Transverse colon (tissue), 4 donors: ENCODE results near the gene USP37. TPM values are rescaled to one million over a fixed set of nuclear protein-coding genes. Genes with fewer than 3 reads are reported as not detected.

ENCODE experiments used
- DNase-seq: peaks from one replicate; pipeline ENCODE4 v3.0.0-alpha.2; 2019
- H3K27ac ChIP-seq, 4 donors: fragments of 200-600 bp; sonication (generic); 2 replicates each; pipeline ENCODE4 v1.5.1; 2016 to 2018; ENCODE audit warnings: inconsistent platforms in 4 of 4
- H3K27me3 ChIP-seq: fragments of 200-600 bp; sonication (generic); 2 replicates; pipeline ENCODE4 v1.5.1; 2017; ENCODE audit warnings: inconsistent platforms
- H3K36me3 ChIP-seq, 4 donors: fragments of 200-600 bp; sonication (generic); 2 replicates each; pipeline ENCODE4 v1.5.1; 2017 to 2019; ENCODE audit warnings: inconsistent platforms in 4 of 4
- H3K4me1 ChIP-seq, 4 donors: fragments of 200-600 bp; sonication (generic); 2 replicates each; pipeline ENCODE4 v1.5.1; 2017 to 2020; ENCODE audit warnings: inconsistent platforms in 4 of 4
- H3K4me3 ChIP-seq, 4 donors: fragments of 200-600 bp; sonication (generic); 1 replicate in 1 of 4; 2 replicates in 3 of 4; pipeline versions ENCODE4 v1.5.1 to v1.6.1; 2017 to 2019; ENCODE audit warnings: inconsistent platforms in 4 of 4
- H3K9me3 ChIP-seq, 2 donors: fragments of 200-600 bp; sonication (generic); 2 replicates each; pipeline ENCODE4 v1.5.1; 2017 to 2019; ENCODE audit warnings: inconsistent platforms in 2 of 2
- EP300 ChIP-seq: sonication (generic); formaldehyde crosslinking; IDR thresholded peaks from one replicate; pipeline ENCODE4 v1.6.1; 2017; ENCODE audit warnings: antibody characterized with exemption, low read depth
- POLR2A ChIP-seq: fragments of 450-650 bp; IDR thresholded peaks from one replicate; pipeline ENCODE4 v1.6.1; 2016; ENCODE audit warnings: antibody characterized with exemption, mild to moderate bottlenecking, moderate library complexity
- POLR2AphosphoS5 ChIP-seq, 3 donors: sonication (generic); formaldehyde crosslinking; IDR thresholded peaks; one replicate each; pipeline ENCODE4 v1.6.1; 2016; ENCODE audit warnings: antibody characterized with exemption in 3 of 3
- WGBS, 2 donors: methylation state at CpG; one replicate each; pipeline ENCODE4 v1.1.5; 2018; ENCODE audit warnings: low coverage in 1 of 2; 5-methylcytosine and 5-hydroxymethylcytosine counted together
- in situ Hi-C, 4 donors: fragments of 200-750 bp; cut with MboI; loops; one replicate each; pipeline versions ENCODE4 v1.15.0 to v1.15.1; 2017; ENCODE audit warnings: low sequenced_read_pairs in 3 of 4, low pct_ligation_motif_present in 1 of 4, low pct_unique_long_range_greater_than_20kb in 1 of 4
- intact Hi-C: fragments of 100-400 bp; cut with DNase I; formaldehyde crosslinking; loops from one replicate; pipeline ENCODE4 v1.15.1; 2023; ENCODE audit warnings: low total_unique reads
- total RNA-seq, 4 donors: library from RNA; depleted of rRNA; stranded (reverse); fragments of >200 nt; gene quantifications; one replicate each; pipeline ENCODE4 v1.1.0, GENCODE V29; 2016
- TF ChIP-seq, protein P1 (sequence below), 5 experiments: fragments of 200-600 bp in 3 of 5; fragments of 450-650 bp in 2 of 5; sonication (generic) in 3 of 5; IDR thresholded peaks; 1 replicate in 2 of 5; 2 replicates in 3 of 5; pipeline ENCODE4 v1.5.1; 2016 to 2017; ENCODE audit warnings: antibody characterized with exemption in 5 of 5, inconsistent platforms in 3 of 5, mild to moderate bottlenecking in 2 of 5, moderate library complexity in 1 of 5

USP37 gene
- total RNA-seq, 4 donors from 2014 or later = 1.4 to 15.7 (median 8.1) TPM

DNA sequence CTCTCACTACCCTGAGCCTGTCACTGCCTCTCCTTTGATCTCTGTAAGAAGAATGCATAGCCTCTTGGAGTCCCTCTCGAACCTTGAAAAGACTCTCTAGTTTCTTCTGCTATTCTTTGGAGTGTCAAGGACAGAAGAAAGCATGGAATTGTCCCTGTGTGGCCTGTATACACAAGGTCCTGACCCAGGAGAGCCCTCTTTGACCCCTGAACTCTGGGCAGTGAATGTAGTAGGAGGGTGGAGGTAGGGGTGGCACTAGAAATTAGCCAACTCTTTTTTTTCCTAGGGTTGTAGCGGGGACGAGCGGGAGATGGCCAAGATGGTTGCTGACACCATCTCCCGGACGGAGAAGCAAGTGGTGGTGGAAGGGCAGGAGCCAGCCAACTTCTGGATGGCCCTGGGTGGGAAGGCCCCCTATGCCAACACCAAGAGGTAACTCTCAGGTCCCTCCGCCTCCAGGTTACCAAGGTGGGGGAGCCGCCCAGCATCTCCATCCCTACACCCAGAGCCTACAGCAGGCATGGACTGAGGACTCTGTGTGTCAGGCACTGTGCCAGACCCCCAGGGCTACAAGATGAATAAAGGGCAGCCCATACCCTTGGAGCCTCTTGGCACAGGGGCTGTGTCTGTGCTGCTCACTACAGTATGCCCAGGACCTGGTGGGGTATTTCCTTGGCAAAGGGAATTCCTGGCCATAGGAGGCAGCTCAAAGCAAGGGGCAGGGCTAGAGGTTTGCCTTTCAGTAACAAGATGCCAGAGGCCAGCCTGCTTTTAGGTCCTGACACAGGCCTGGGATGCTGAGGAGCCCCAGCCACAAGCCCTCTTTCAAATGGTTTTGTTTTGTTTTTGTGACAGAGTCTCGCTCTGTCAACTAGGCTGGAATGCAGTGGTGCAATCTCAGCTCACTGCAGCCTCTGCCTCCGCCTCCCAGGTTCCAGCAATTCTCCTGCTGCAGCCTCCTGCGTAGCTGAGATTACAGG is 132.9 kb downstream of the USP37 start:
- TF ChIP-seq POLR2AphosphoS5 (IDR thresholded peaks at IDR 0.05) (no peak), POLR2A (no peak), EP300 (no peak)
- TF ChIP-seq, protein P1, sequence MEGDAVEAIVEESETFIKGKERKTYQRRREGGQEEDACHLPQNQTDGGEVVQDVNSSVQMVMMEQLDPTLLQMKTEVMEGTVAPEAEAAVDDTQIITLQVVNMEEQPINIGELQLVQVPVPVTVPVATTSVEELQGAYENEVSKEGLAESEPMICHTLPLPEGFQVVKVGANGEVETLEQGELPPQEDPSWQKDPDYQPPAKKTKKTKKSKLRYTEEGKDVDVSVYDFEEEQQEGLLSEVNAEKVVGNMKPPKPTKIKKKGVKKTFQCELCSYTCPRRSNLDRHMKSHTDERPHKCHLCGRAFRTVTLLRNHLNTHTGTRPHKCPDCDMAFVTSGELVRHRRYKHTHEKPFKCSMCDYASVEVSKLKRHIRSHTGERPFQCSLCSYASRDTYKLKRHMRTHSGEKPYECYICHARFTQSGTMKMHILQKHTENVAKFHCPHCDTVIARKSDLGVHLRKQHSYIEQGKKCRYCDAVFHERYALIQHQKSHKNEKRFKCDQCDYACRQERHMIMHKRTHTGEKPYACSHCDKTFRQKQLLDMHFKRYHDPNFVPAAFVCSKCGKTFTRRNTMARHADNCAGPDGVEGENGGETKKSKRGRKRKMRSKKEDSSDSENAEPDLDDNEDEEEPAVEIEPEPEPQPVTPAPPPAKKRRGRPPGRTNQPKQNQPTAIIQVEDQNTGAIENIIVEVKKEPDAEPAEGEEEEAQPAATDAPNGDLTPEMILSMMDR (IDR thresholded peaks at IDR 0.05) = no peak
- H3K27me3 ChIP-seq = no peaks in the 10 kb centered on the region
- H3K4me3 ChIP-seq = no peak overlapping the region
- peaks cover 0 to 5% (median 0%) of the 10 kb centered on the region in 4 donors for H3K4me1 ChIP-seq
- no peak overlapping the region for H3K27ac ChIP-seq
- peaks cover 0 to 5% (median 0%) of the 10 kb centered on the region in 4 donors for H3K36me3 ChIP-seq
- WGBS, 2 donors = 86% methylated on average over 11 of the region's 11 CpGs; no CpG with 5 or more reads in 1 of the 2 donors
- intact Hi-C loops = no loop called here
- H3K9me3 ChIP-seq = no peaks in the 10 kb centered on the region
- DNase-seq = peak; percentile 2
- in situ Hi-C loops = no loop called here

DNA sequence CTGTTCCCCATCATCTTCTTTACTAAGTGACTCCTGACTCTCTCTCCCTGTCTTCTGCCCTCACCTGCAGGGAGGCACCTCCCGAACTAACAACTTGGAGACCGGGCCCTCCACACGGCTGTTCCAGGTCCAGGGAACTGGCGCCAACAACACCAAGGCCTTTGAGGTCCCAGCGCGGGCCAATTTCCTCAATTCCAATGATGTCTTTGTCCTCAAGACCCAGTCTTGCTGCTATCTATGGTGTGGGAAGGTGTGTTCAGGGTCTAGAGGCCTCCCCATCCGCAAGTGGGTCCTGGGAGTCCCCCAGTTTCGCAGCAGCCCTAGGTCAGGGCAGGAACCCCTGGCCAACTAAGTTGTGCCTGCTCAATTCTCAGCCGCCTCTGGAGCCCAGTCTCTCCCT is 133.7 kb downstream of the USP37 start:
- no peak for DNase-seq
- Histone ChIP-seq H3K4me1 (peaks cover 0 to 5% (median 0%) of the 10 kb centered on the region in 4 donors), H3K27me3 (no peaks in the 10 kb centered on the region), H3K36me3 (peaks cover 0 to 5% (median 0%) of the 10 kb centered on the region in 4 donors), H3K27ac (no peak overlapping the region), H3K4me3 (no peak overlapping the region), H3K9me3 (no peaks in the 10 kb centered on the region)
- intact Hi-C loops = loop anchor here (5.0 kb wide), 1 partner anchor 908 kb away; no protein-coding TSS in a partner anchor
- WGBS, 2 donors = 80 to 92% methylated on average over 1 to 9 of the region's 9 CpGs
- TF ChIP-seq, protein P1 (IDR thresholded peaks at IDR 0.05) = no peak
- no peak for TF ChIP-seq EP300
- no peak for TF ChIP-seq POLR2AphosphoS5 (IDR thresholded peaks at IDR 0.05)
- in situ Hi-C loops = no loop called here

DNA sequence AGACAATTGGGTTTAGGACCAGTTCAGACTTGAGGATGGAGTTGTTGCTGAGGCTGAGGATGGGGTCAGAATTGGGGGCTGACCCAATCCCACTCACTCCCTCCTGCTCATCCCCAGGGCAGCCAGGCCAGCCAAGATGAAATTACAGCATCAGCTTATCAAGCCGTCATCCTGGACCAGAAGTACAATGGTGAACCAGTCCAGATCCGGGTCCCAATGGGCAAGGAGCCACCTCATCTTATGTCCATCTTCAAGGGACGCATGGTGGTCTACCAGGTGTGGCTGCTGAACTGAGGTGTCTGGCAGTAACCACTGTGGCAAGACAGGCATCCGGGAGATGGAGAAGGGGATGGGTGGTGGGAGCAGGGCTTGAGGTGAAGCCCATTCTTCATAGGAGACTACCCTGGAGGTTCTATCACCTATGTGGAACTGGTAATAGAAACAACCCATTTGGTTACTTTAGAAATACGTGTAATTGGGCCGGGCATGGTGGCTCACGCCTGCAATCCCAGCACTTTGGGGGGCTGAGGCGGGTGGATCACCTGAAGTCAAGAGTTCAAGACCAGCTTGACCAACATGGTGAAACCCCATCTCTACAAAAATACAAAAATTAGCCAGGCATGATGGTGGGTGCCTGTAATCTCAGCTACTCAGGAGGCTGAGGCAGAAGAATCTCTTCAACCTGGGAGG is 135.3 kb downstream of the USP37 start:
- 93 to 94% methylated on average over 3 to 8 of the region's 8 CpGs for WGBS, 2 donors
- intact Hi-C loops = loop anchor here (5.0 kb wide), 1 partner anchor 909 kb away; no protein-coding TSS in a partner anchor

More for the DNA sequence above, 135.3 kb downstream of the USP37 start:
- Histone ChIP-seq H3K4me1 (no peaks in the 10 kb centered on the region), H3K27ac (no peak overlapping the region), H3K36me3 (peaks cover 0 to 7% (median 0%) of the 10 kb centered on the region in 4 donors), H3K27me3 (no peaks in the 10 kb centered on the region), H3K9me3 (no peaks in the 10 kb centered on the region), H3K4me3 (no peak overlapping the region)
- peak; percentile 1 for DNase-seq
- in situ Hi-C loops = no loop called here
- TF ChIP-seq, protein P1 (IDR thresholded peaks at IDR 0.05) = no peak
- TF ChIP-seq EP300 (no peak), POLR2AphosphoS5 (IDR thresholded peaks at IDR 0.05) (no peak), POLR2A (no peak)
